OCI-LY1 (cell line): Measurements from ENCODE around the gene PTPRG.

Experiments used
- H2AFZ ChIP-seq: fragments of 200-600 bp; sonication (generic), shearing (Covaris generic); 2 replicates; pipeline ENCODE4 v1.6.0; 2014; ENCODE audit warnings: antibody characterized with exemption, mild to moderate bottlenecking, low read length
- H3F3A ChIP-seq: fragments of 200-600 bp; sonication (generic), shearing (Covaris generic); 2 replicates; pipeline ENCODE4 v1.6.0; 2014; ENCODE audit warnings: mild to moderate bottlenecking, antibody characterized with exemption, low read length, moderate library complexity; ENCODE audit not compliant: insufficient read depth
- H3K27ac ChIP-seq: fragments of 200-600 bp; sonication (generic); 2 replicates; pipeline ENCODE4 v1.5.1; 2014; ENCODE audit warnings: low read length, mixed run types, mild to moderate bottlenecking, low read depth; ENCODE audit not compliant: poor library complexity, severe bottlenecking
- H3K27me3 ChIP-seq: fragments of 200-600 bp; sonication (generic); 2 replicates; pipeline ENCODE4 v1.6.0; 2014; ENCODE audit warnings: antibody characterized with exemption, mild to moderate bottlenecking, low read length, moderate library complexity; ENCODE audit not compliant: insufficient read depth
- H3K36me3 ChIP-seq: fragments of 200-600 bp; sonication (generic); 2 replicates; pipeline ENCODE4 v1.6.1; 2014; ENCODE audit warnings: mild to moderate bottlenecking, antibody characterized with exemption, low read length, moderate library complexity, mixed read lengths; ENCODE audit not compliant: insufficient read depth
- H3K4me1 ChIP-seq: fragments of 200-600 bp; sonication (generic); 2 replicates; pipeline ENCODE4 v1.5.1; 2014; ENCODE audit warnings: mild to moderate bottlenecking, low read length, moderate library complexity; ENCODE audit not compliant: insufficient read depth, severe bottlenecking
- H3K4me2 ChIP-seq: fragments of 200-600 bp; sonication (generic), shearing (Covaris generic); 2 replicates; pipeline ENCODE4 v1.6.1; 2014; ENCODE audit warnings: low read length
- H3K4me3 ChIP-seq: fragments of 200-600 bp; sonication (generic); 2 replicates; pipeline ENCODE4 v1.5.1; 2014; ENCODE audit warnings: low read length, low read depth, mild to moderate bottlenecking, mixed read lengths; ENCODE audit not compliant: poor library complexity, severe bottlenecking
- H3K79me2 ChIP-seq: fragments of 200-600 bp; shearing (Covaris generic); 2 replicates; pipeline ENCODE4 v1.6.1; 2016; ENCODE audit warnings: mixed run types, low read length, mixed read lengths; ENCODE audit not compliant: insufficient read depth
- H3K9ac ChIP-seq: fragments of 200-600 bp; sonication (generic), shearing (Covaris generic); 2 replicates; pipeline ENCODE4 v1.6.1; 2014; ENCODE audit warnings: mild to moderate bottlenecking, low read length, mixed read lengths
- H3K9me2 ChIP-seq: fragments of 200-600 bp; sonication (generic), shearing (Covaris generic); 2 replicates; pipeline ENCODE4 v1.6.1; 2014; ENCODE audit warnings: low read depth, mild to moderate bottlenecking, low read length, mixed read lengths
- H3K9me3 ChIP-seq: fragments of 200-600 bp; shearing (Covaris generic); 2 replicates; pipeline ENCODE4 v1.6.1; 2014; ENCODE audit warnings: low read length, mixed read lengths
- H4K20me1 ChIP-seq: fragments of 200-600 bp; sonication (generic), shearing (Covaris generic); 2 replicates; pipeline ENCODE4 v1.6.0; 2016; ENCODE audit warnings: mild to moderate bottlenecking, low read length; ENCODE audit not compliant: insufficient read depth
- CTCF ChIP-seq: fragments of 200-600 bp; sonication (generic), shearing (Covaris generic); IDR thresholded peaks from 2 replicates; pipeline ENCODE4 v1.5.1; 2017; ENCODE audit warnings: mild to moderate bottlenecking, antibody characterized with exemption, low read length, moderate library complexity, mixed read lengths
- EZH2 ChIP-seq: fragments of 200-600 bp; sonication (generic), shearing (Covaris generic); IDR thresholded peaks from 2 replicates; pipeline ENCODE4 v1.8.0; 2017; ENCODE audit warnings: borderline replicate concordance, mixed run types, mild to moderate bottlenecking, antibody characterized with exemption, low read length, moderate library complexity, mixed read lengths

Gene PTPRG

GRCh38 chr3:61967019-61967418 is 405.6 kb downstream of the PTPRG start:
- Histone ChIP-seq H3K9ac (no peak overlapping the region), H3K4me2 (no peak overlapping the region), H3K9me2 (no peaks in the 10 kb centered on the region), H4K20me1 (no peaks in the 10 kb centered on the region), H3K4me3 (no peak overlapping the region), H3F3A (no peaks in the 10 kb centered on the region), H3K27me3 (no peaks in the 10 kb centered on the region), H3K4me1 (no peaks in the 10 kb centered on the region), H2AFZ (no peak overlapping the region), H3K36me3 (no peaks in the 10 kb centered on the region), H3K9me3 (no peaks in the 10 kb centered on the region), H3K79me2 (no peaks in the 10 kb centered on the region), H3K27ac (no peak overlapping the region)
- no peak for TF ChIP-seq EZH2
- TF ChIP-seq CTCF, result no peak

GRCh38 chr3:61967937-61968336 is 406.6 kb downstream of the PTPRG start:
- no peak overlapping the region for H2AFZ ChIP-seq
- no peaks in the 10 kb centered on the region for H3K9me3 ChIP-seq
- no peaks in the 10 kb centered on the region for H4K20me1 ChIP-seq
- H3K4me3 ChIP-seq, result no peak overlapping the region
- no peaks in the 10 kb centered on the region for H3F3A ChIP-seq
- no peaks in the 10 kb centered on the region for H3K4me1 ChIP-seq
- no peak overlapping the region for H3K9ac ChIP-seq
- no peak overlapping the region for H3K27ac ChIP-seq
- H3K4me2 ChIP-seq, result no peak overlapping the region
- H3K9me2 ChIP-seq, result no peaks in the 10 kb centered on the region
- H3K27me3 ChIP-seq, result no peaks in the 10 kb centered on the region
- H3K79me2 ChIP-seq, result no peaks in the 10 kb centered on the region
- TF ChIP-seq EZH2 (no peak), CTCF (no peak)
- H3K36me3 ChIP-seq, result no peaks in the 10 kb centered on the region

GRCh38 chr3:61974662-61975061 is 413.3 kb downstream of the PTPRG start:
- Histone ChIP-seq H3K27me3 (no peaks in the 10 kb centered on the region), H3K9me3 (no peaks in the 10 kb centered on the region), H2AFZ (no peak overlapping the region), H3K4me1 (no peaks in the 10 kb centered on the region), H3F3A (no peaks in the 10 kb centered on the region), H3K36me3 (no peaks in the 10 kb centered on the region), H4K20me1 (no peaks in the 10 kb centered on the region), H3K9me2 (no peaks in the 10 kb centered on the region), H3K9ac (no peak overlapping the region), H3K4me3 (no peak overlapping the region), H3K4me2 (no peak overlapping the region), H3K79me2 (no peaks in the 10 kb centered on the region), H3K27ac (no peak overlapping the region)
- no peak for TF ChIP-seq EZH2

- H3K27ac ChIP-seq, result no peak overlapping the region
- H3K27me3 ChIP-seq, result no peaks in the 10 kb centered on the region
- no peak overlapping the region for H3K4me2 ChIP-seq
- no peaks in the 10 kb centered on the region for H3K9me2 ChIP-seq
- no peak overlapping the region for H3K4me3 ChIP-seq
- H3K79me2 ChIP-seq, result no peaks in the 10 kb centered on the region
- H3K9ac ChIP-seq, result no peak overlapping the region
- TF ChIP-seq EZH2 (no peak), CTCF (no peak)
- no peak overlapping the region for H2AFZ ChIP-seq
- no peaks in the 10 kb centered on the region for H3K9me3 ChIP-seq
- H4K20me1 ChIP-seq, result no peaks in the 10 kb centered on the region
- no peaks in the 10 kb centered on the region for H3K4me1 ChIP-seq
- H3K36me3 ChIP-seq, result no peaks in the 10 kb centered on the region
- H3F3A ChIP-seq, result no peaks in the 10 kb centered on the region
These were observed 413.8 kb downstream of the PTPRG start for GRCh38 chr3:61975199-61975598.
